Heart left ventricle (tissue), 13 donors: ENCODE results near the gene OR2W1.

ENCODE experiments used
- CTCF ChIP-seq, 12 donors: fragments of 200-600 bp; sonication (generic) in 4 of 12; IDR thresholded peaks; one replicate each; pipeline versions ENCODE4 v1.5.0 to v1.8.0; 2018 to 2022; ENCODE audit warnings: antibody characterized with exemption in 12 of 12, mild to moderate bottlenecking in 5 of 12
- POLR2A ChIP-seq, 2 donors: fragments of 450-650 bp; IDR thresholded peaks; one replicate each; pipeline ENCODE4 v1.6.1; 2017; ENCODE audit warnings: antibody characterized with exemption in 2 of 2, mild to moderate bottlenecking in 2 of 2, moderate library complexity in 2 of 2
- donor health status: ischemic (EF 13 %, LVEDD 7.1; RV severe dilation, severe dysfunction).
- donor health status: DM: no; HTN: yes; CAD: no.
- donor health status: DM: no; HTN: no; CAD: no.
- donor health status: ischemic (EF 25% LVEDD 6.9; RV normal size, moderate dysfunction).
- donor health status: ischemic (EF 25% LVEDD 5.7; RV mildly dilated, moderate dysfunction).
- donor health status: ischemic (EF 35%, LVEDD 5.7; RV mildly dilated, moderate dysfunction).
- donor health status: nonischemic (EF 11% LVEDD 7.7; RV severe dilation, severe dysfunction).
- donor health status: DM: yes; HTN: yes; CAD: no.
- donor health status: PGD.
- donor health status: ischemic (EF 29% LVEDD 5.4; RV normal size, mild dysfunction).
- donor health status: nonischemic (EF 23%, LVEDD 6.1; RV moderate dilation, normal function).

- no peak for TF ChIP-seq POLR2A (IDR thresholded peaks at IDR 0.05)
- TF ChIP-seq CTCF (IDR thresholded peaks at IDR 0.05) = no peak
These were observed 42.2 kb upstream of the OR2W1 start, which contains the start of gene OR2B3 for GRCh38 chr6:29087213-29087612.
